Fibroblast of lung (primary cell): ENCODE results near the gene CAPN9. TPM values are rescaled to one million over a fixed set of nuclear protein-coding genes. Genes with fewer than 3 reads are reported as not detected.

ENCODE experiments used
- DNase-seq, 2 donors: peaks; one replicate each; pipeline versions ENCODE4 v3.0.0 to v3.0.0-alpha.2; 2010; ENCODE audit warnings: low read depth in 2 of 2
- H2AFZ ChIP-seq: 2 replicates; pipeline ENCODE4 v1.5.1; 2012; ENCODE audit warnings: low read length, control low read depth, inconsistent platforms
- H3K27ac ChIP-seq: 2 replicates; pipeline ENCODE4 v1.5.1; 2011; ENCODE audit warnings: low read length, control low read depth; ENCODE audit not compliant: insufficient read depth
- H3K27me3 ChIP-seq: 2 replicates; pipeline ENCODE4 v1.5.1; 2011; ENCODE audit warnings: mild to moderate bottlenecking, low read length; ENCODE audit not compliant: control insufficient read depth, insufficient read depth
- H3K36me3 ChIP-seq: 2 replicates; pipeline ENCODE4 v1.5.1; 2011; ENCODE audit warnings: low read length; ENCODE audit not compliant: control insufficient read depth, insufficient read depth
- H3K4me1 ChIP-seq: 2 replicates; pipeline ENCODE4 v1.5.1; 2011; ENCODE audit warnings: low read length; ENCODE audit not compliant: control insufficient read depth, insufficient read depth; ENCODE audit errors: extremely low read depth
- H3K4me2 ChIP-seq: 2 replicates; pipeline ENCODE4 v1.5.1; 2011; ENCODE audit warnings: low read length, control low read depth; ENCODE audit not compliant: insufficient read depth; ENCODE audit errors: extremely low read depth
- H3K4me3 ChIP-seq, 4 experiments: fragments of 200-600 bp in 1 of 4; sonication (generic) in 1 of 4; replicated peaks in 1 of 4; 2 replicates each; pipeline ENCODE4 v1.5.1; 2011 to 2016; ENCODE audit warnings: low read length in 4 of 4, low read depth in 3 of 4, mild to moderate bottlenecking in 3 of 4, control low read depth in 2 of 4, inconsistent platforms in 1 of 4, mixed read lengths in 1 of 4; ENCODE audit not compliant: insufficient read depth in 1 of 4; ENCODE audit errors: control extremely low read depth in 1 of 4
- H3K79me2 ChIP-seq: 2 replicates; pipeline ENCODE4 v1.5.1; 2012; ENCODE audit warnings: mild to moderate bottlenecking, low read length, inconsistent platforms; ENCODE audit not compliant: control insufficient read depth, insufficient read depth
- H3K9ac ChIP-seq: 2 replicates; pipeline ENCODE4 v1.5.1; 2011; ENCODE audit warnings: mild to moderate bottlenecking, low read length, control low read depth; ENCODE audit not compliant: insufficient read depth
- H3K9me3 ChIP-seq: 2 replicates; pipeline ENCODE4 v1.5.1; 2012; ENCODE audit warnings: low read depth, low read length; ENCODE audit not compliant: control insufficient read depth, insufficient read depth
- H4K20me1 ChIP-seq: 2 replicates; pipeline ENCODE4 v1.5.1; 2011; ENCODE audit warnings: low read length; ENCODE audit not compliant: control insufficient read depth, insufficient read depth; ENCODE audit errors: extremely low read depth
- CTCF ChIP-seq, 2 donors: IDR thresholded peaks in 1 of 2; conservative IDR thresholded peaks in 1 of 2; 1 replicate in 1 of 2; 2 replicates in 1 of 2; pipeline ENCODE4 v1.5.1; 2011 to 2012; ENCODE audit warnings: low read length in 2 of 2, control low read depth in 1 of 2, inconsistent platforms in 1 of 2, low read depth in 1 of 2, mild to moderate bottlenecking in 1 of 2
- EZH2 ChIP-seq: IDR thresholded peaks from 2 replicates; pipeline ENCODE4 v1.5.1; 2012; ENCODE audit warnings: low read length, control low read depth, mild to moderate bottlenecking; ENCODE audit errors: missing control alignments
- polyA plus RNA-seq, 2 donors: library from polyadenylated mRNA; depleted of rRNA in 1 of 2; stranded (reverse) in 1 of 2; unstranded in 1 of 2; fragments of >200 nt; gene quantifications; 2 replicates each; pipeline ENCODE4 v1.2.1, GENCODE V29; 2011 to 2012; ENCODE audit warnings: missing spikeins in 1 of 2
- total RNA-seq: library from RNA; depleted of rRNA; stranded (reverse); fragments of >200 nt; gene quantifications from 2 replicates; pipeline ENCODE4 v1.2.1, GENCODE V29; 2014

CAPN9 gene
- total and polyA plus RNA-seq, 2 donors (not counting 1 experiment from before 2014, with no cell fraction given) = 0.17 TPM; not detected in 1

- H3K36me3 ChIP-seq = no peaks in the 10 kb centered on the region
- no peak overlapping the region for H3K27ac ChIP-seq
- H3K9ac ChIP-seq = no peak overlapping the region
- H3K4me2 ChIP-seq = no peak overlapping the region
- no peaks in the 10 kb centered on the region for H3K27me3 ChIP-seq
- H3K4me3 ChIP-seq = no peak overlapping the region
- H2AFZ ChIP-seq = no peak overlapping the region
- H3K4me1 ChIP-seq = peaks cover 23% of the 10 kb centered on the region
- H3K79me2 ChIP-seq = no peaks in the 10 kb centered on the region
- no peaks in the 10 kb centered on the region for H4K20me1 ChIP-seq
- no peak for DNase-seq
- TF ChIP-seq CTCF (conservative IDR thresholded peaks at IDR 0.05 in 1 of 2, IDR thresholded peaks at IDR 0.05 in 1 of 2; ENCODE audit: low read depth in 1 of 2, low read length in 2 of 2) (no peak), EZH2 (no peak)
- H3K9me3 ChIP-seq = no peaks in the 10 kb centered on the region
These were observed 79.1 kb downstream of the CAPN9 start for GRCh38 chr1:230826166-230826875.

DNA sequence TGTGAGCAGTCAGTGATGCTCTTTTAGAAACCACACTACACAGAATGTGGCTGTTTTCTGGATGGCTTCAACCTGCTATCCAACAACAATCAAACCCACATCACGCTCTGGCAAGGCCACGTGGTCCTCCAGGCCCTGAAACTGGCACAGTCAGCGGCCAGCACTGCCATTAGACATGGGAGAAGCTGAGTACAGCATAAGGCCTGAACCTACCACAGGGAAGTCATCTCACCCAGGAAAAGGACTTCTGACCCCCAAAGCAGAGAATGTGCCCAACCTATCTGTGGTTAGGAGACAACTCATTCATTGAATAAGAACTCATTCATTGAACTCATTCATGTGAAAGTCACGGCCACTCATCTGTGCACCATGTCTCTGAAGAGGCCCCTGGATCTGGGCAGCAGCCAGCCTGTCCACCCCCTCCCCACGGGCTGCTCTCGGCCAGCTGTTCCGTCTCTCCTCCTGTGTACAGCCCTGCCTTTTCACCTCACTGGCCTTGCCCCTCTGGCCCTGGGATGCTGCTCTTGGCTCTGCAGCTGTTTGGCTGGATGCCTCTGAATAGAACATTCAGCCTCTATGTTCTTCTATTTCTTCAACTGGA, 80.0 kb downstream of the CAPN9 start:
- H3K9ac ChIP-seq = no peak overlapping the region
- H3K27me3 ChIP-seq = no peaks in the 10 kb centered on the region
- no peaks in the 10 kb centered on the region for H3K79me2 ChIP-seq
- no peaks in the 10 kb centered on the region for H4K20me1 ChIP-seq
- H3K4me1 ChIP-seq = peaks cover 22% of the 10 kb centered on the region
- H3K9me3 ChIP-seq = no peaks in the 10 kb centered on the region
- H3K4me2 ChIP-seq = no peak overlapping the region
- H3K36me3 ChIP-seq = no peaks in the 10 kb centered on the region
- peak; percentile 82 to 84 for DNase-seq
- H2AFZ ChIP-seq = no peak overlapping the region
- H3K27ac ChIP-seq = no peak overlapping the region
- no peak overlapping the region for H3K4me3 ChIP-seq
- TF ChIP-seq EZH2 (no peak), CTCF (conservative IDR thresholded peaks at IDR 0.05 in 1 of 2, IDR thresholded peaks at IDR 0.05 in 1 of 2; ENCODE audit: low read depth in 1 of 2, low read length in 2 of 2) (no peak)

DNA sequence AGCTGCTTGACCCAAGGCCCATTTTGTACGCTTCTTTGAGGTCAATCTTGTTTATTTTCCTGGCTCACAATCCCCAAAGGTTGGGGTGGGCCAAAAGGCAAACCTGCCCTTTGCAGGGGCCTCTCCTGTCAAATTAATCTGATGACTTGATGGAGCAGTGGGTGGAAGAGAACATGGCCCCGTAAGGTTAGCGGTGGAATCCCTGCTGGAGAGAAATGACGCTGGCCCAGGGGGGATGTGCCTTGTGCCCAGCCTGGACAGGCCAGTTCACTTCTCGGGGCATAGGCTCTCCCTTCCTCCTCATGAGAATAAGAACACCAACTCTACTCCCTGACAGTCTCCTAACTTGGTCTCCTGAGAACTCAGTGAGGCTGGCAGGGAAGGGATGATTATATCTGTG, 80.6 kb downstream of the CAPN9 start:
- no peak for TF ChIP-seq CTCF (conservative IDR thresholded peaks at IDR 0.05 in 1 of 2, IDR thresholded peaks at IDR 0.05 in 1 of 2; ENCODE audit: low read depth in 1 of 2, low read length in 2 of 2)
- no peak for TF ChIP-seq EZH2
- Histone ChIP-seq H3K9me3 (no peaks in the 10 kb centered on the region), H3K79me2 (no peaks in the 10 kb centered on the region), H3K4me2 (no peak overlapping the region), H3K4me1 (peaks cover 22% of the 10 kb centered on the region), H3K4me3 (no peak overlapping the region), H2AFZ (no peak overlapping the region), H3K27ac (no peak overlapping the region), H3K9ac (no peak overlapping the region), H4K20me1 (no peaks in the 10 kb centered on the region), H3K36me3 (no peaks in the 10 kb centered on the region), H3K27me3 (no peaks in the 10 kb centered on the region)
- DNase-seq = no peak
